Suprapubic skin (tissue), 3 donors: Measurements from ENCODE around the gene ENTREP1.

ENCODE experiments used
- CTCF ChIP-seq, 2 donors: fragments of 200-600 bp in 1 of 2; fragments of 450-650 bp in 1 of 2; sonication (generic) in 1 of 2; IDR thresholded peaks; one replicate each; pipeline ENCODE4 v1.5.1; 2016 to 2019; ENCODE audit warnings: antibody characterized with exemption in 2 of 2, mild to moderate bottlenecking in 1 of 2, moderate library complexity in 1 of 2
- EP300 ChIP-seq: sonication (generic); formaldehyde crosslinking; IDR thresholded peaks from one replicate; pipeline ENCODE4 v1.6.1; 2017; ENCODE audit warnings: antibody characterized with exemption
- POLR2A ChIP-seq, 2 donors: fragments of 450-650 bp; IDR thresholded peaks; one replicate each; pipeline ENCODE4 v1.6.1; 2017; ENCODE audit warnings: antibody characterized with exemption in 2 of 2, mild to moderate bottlenecking in 2 of 2, moderate library complexity in 2 of 2

- TF ChIP-seq CTCF (IDR thresholded peaks at IDR 0.05), result no peak
- TF ChIP-seq POLR2A (IDR thresholded peaks at IDR 0.05), result no peak
- TF ChIP-seq EP300, result no peak
These were observed 106.8 kb downstream of the ENTREP1 start for GRCh38 chr9:69431777-69432176.
